Measurements from ENCODE around the gene KCNK17.

Gene KCNK17

GRCh38 chr6:39268721-39269120, 45.5 kb downstream of the KCNK17 start:
- no peaks in the 10 kb centered on the region for H3K9me3 Mint-ChIP-seq
- peaks cover 5% of the 10 kb centered on the region for H3K27me3 Mint-ChIP-seq
- H3K36me3 Mint-ChIP-seq (ENCODE audit: insufficient read depth), result no peaks in the 10 kb centered on the region
- ATAC-seq (replicated peaks; ENCODE audit: extremely low read depth, poor library complexity, severe bottlenecking), result no peak
- H3K4me3 Mint-ChIP-seq, result no peak overlapping the region
- DNase-seq (ENCODE audit: low spot score in 2 of 2), result no peak
- no peak overlapping the region for H3K27ac Mint-ChIP-seq (ENCODE audit: low read depth)
- no peaks in the 10 kb centered on the region for H3K4me1 Mint-ChIP-seq

GRCh38 chr6:39268171-39268570, 46.0 kb downstream of the KCNK17 start:
- Mint-ChIP-seq H3K27me3 (no peaks in the 10 kb centered on the region), H3K36me3 (ENCODE audit: insufficient read depth) (no peaks in the 10 kb centered on the region), H3K4me3 (no peak overlapping the region), H3K9me3 (no peaks in the 10 kb centered on the region), H3K27ac (ENCODE audit: low read depth) (no peak overlapping the region), H3K4me1 (no peaks in the 10 kb centered on the region)
- ATAC-seq (replicated peaks; ENCODE audit: extremely low read depth, poor library complexity, severe bottlenecking) (no peak), DNase-seq (ENCODE audit: low spot score in 2 of 2) (no peak)

GRCh38 chr6:39266782-39267355, 47.4 kb downstream of the KCNK17 start:
- Mint-ChIP-seq H3K27ac (ENCODE audit: low read depth) (no peak overlapping the region), H3K4me1 (no peaks in the 10 kb centered on the region), H3K27me3 (peaks cover 7% of the 10 kb centered on the region), H3K36me3 (ENCODE audit: insufficient read depth) (no peaks in the 10 kb centered on the region), H3K4me3 (no peak overlapping the region), H3K9me3 (no peaks in the 10 kb centered on the region)
- no peak for ATAC-seq (replicated peaks; ENCODE audit: extremely low read depth, poor library complexity, severe bottlenecking)
- no peak for DNase-seq (ENCODE audit: low spot score in 2 of 2)

GRCh38 chr6:39266375-39266774, 47.8 kb downstream of the KCNK17 start:
- H3K4me1 Mint-ChIP-seq, result no peaks in the 10 kb centered on the region

GRCh38 chr6:39263303-39264037, 50.7 kb downstream of the KCNK17 start:
- DNase-seq (ENCODE audit: low spot score in 2 of 2) (no peak), ATAC-seq (replicated peaks; ENCODE audit: extremely low read depth, poor library complexity, severe bottlenecking) (no peak)
- H3K27me3 Mint-ChIP-seq, result peaks cover 26% of the 10 kb centered on the region
- no peak overlapping the region for H3K27ac Mint-ChIP-seq (ENCODE audit: low read depth)
- H3K36me3 Mint-ChIP-seq (ENCODE audit: insufficient read depth), result no peaks in the 10 kb centered on the region
- no peak overlapping the region for H3K4me3 Mint-ChIP-seq
- H3K9me3 Mint-ChIP-seq, result no peaks in the 10 kb centered on the region
- no peaks in the 10 kb centered on the region for H3K4me1 Mint-ChIP-seq

More at GRCh38 chr6:39266375-39266774, 47.8 kb downstream of the KCNK17 start:
- DNase-seq (ENCODE audit: low spot score in 2 of 2) (no peak), ATAC-seq (replicated peaks; ENCODE audit: extremely low read depth, poor library complexity, severe bottlenecking) (no peak)
- Mint-ChIP-seq H3K4me3 (no peak overlapping the region), H3K36me3 (ENCODE audit: insufficient read depth) (no peaks in the 10 kb centered on the region), H3K27me3 (peaks cover 12% of the 10 kb centered on the region), H3K27ac (ENCODE audit: low read depth) (no peak overlapping the region), H3K9me3 (no peaks in the 10 kb centered on the region)

- H3K4me3 Mint-ChIP-seq, result no peak overlapping the region
- ATAC-seq (replicated peaks; ENCODE audit: extremely low read depth, poor library complexity, severe bottlenecking), result no peak
Measured at GRCh38 chr6:39261751-39262150, 52.5 kb downstream of the KCNK17 start.

GRCh38 chr6:39260953-39261352, 53.3 kb downstream of the KCNK17 start:
- Mint-ChIP-seq H3K27me3 (peaks cover 26% of the 10 kb centered on the region), H3K9me3 (no peaks in the 10 kb centered on the region), H3K36me3 (ENCODE audit: insufficient read depth) (no peaks in the 10 kb centered on the region), H3K27ac (ENCODE audit: low read depth) (no peak overlapping the region), H3K4me1 (no peaks in the 10 kb centered on the region), H3K4me3 (no peak overlapping the region)
- DNase-seq (ENCODE audit: low spot score in 2 of 2) (no peak), ATAC-seq (replicated peaks; ENCODE audit: extremely low read depth, poor library complexity, severe bottlenecking) (no peak)

More at GRCh38 chr6:39261751-39262150, 52.5 kb downstream of the KCNK17 start:
- H3K4me1 Mint-ChIP-seq, result no peaks in the 10 kb centered on the region
- H3K36me3 Mint-ChIP-seq (ENCODE audit: insufficient read depth), result no peaks in the 10 kb centered on the region
- no peak overlapping the region for H3K27ac Mint-ChIP-seq (ENCODE audit: low read depth)
- H3K27me3 Mint-ChIP-seq, result peaks cover 26% of the 10 kb centered on the region
- H3K9me3 Mint-ChIP-seq, result no peaks in the 10 kb centered on the region
- DNase-seq (ENCODE audit: low spot score in 2 of 2), result no peak

GRCh38 chr6:39260456-39260855, 53.8 kb downstream of the KCNK17 start:
- Mint-ChIP-seq H3K4me3 (no peak overlapping the region), H3K27me3 (peaks cover 26% of the 10 kb centered on the region), H3K9me3 (no peaks in the 10 kb centered on the region), H3K4me1 (no peaks in the 10 kb centered on the region), H3K36me3 (ENCODE audit: insufficient read depth) (no peaks in the 10 kb centered on the region), H3K27ac (ENCODE audit: low read depth) (no peak overlapping the region)
- ATAC-seq (replicated peaks; ENCODE audit: extremely low read depth, poor library complexity, severe bottlenecking) (no peak), DNase-seq (ENCODE audit: low spot score in 2 of 2) (no peak)

- DNase-seq (ENCODE audit: low spot score in 2 of 2) (no peak), ATAC-seq (replicated peaks; ENCODE audit: extremely low read depth, poor library complexity, severe bottlenecking) (no peak)
- H3K27me3 Mint-ChIP-seq, result peaks cover 28% of the 10 kb centered on the region
- H3K36me3 Mint-ChIP-seq (ENCODE audit: insufficient read depth), result no peaks in the 10 kb centered on the region
- H3K4me1 Mint-ChIP-seq, result no peaks in the 10 kb centered on the region
- no peaks in the 10 kb centered on the region for H3K9me3 Mint-ChIP-seq
- no peak overlapping the region for H3K4me3 Mint-ChIP-seq
- H3K27ac Mint-ChIP-seq (ENCODE audit: low read depth), result no peak overlapping the region
Measured at GRCh38 chr6:39256294-39256940, 57.8 kb downstream of the KCNK17 start.

GRCh38 chr6:39254999-39255535, 59.2 kb downstream of the KCNK17 start:
- H3K4me3 Mint-ChIP-seq, result no peak overlapping the region
- DNase-seq (ENCODE audit: low spot score in 2 of 2) (no peak), ATAC-seq (replicated peaks; ENCODE audit: extremely low read depth, poor library complexity, severe bottlenecking) (no peak)
- H3K27ac Mint-ChIP-seq (ENCODE audit: low read depth), result no peak overlapping the region
- H3K27me3 Mint-ChIP-seq, result peaks cover 15% of the 10 kb centered on the region
- no peaks in the 10 kb centered on the region for H3K9me3 Mint-ChIP-seq
- H3K36me3 Mint-ChIP-seq (ENCODE audit: insufficient read depth), result no peaks in the 10 kb centered on the region
- H3K4me1 Mint-ChIP-seq, result no peaks in the 10 kb centered on the region

- ATAC-seq (replicated peaks; ENCODE audit: extremely low read depth, poor library complexity, severe bottlenecking) (no peak), DNase-seq (ENCODE audit: low spot score in 2 of 2) (no peak)
- no peak overlapping the region for H3K4me3 Mint-ChIP-seq
- no peaks in the 10 kb centered on the region for H3K9me3 Mint-ChIP-seq
- no peaks in the 10 kb centered on the region for H3K36me3 Mint-ChIP-seq (ENCODE audit: insufficient read depth)
- no peak overlapping the region for H3K27ac Mint-ChIP-seq (ENCODE audit: low read depth)
- H3K27me3 Mint-ChIP-seq, result peaks cover 13% of the 10 kb centered on the region
- peaks cover 6% of the 10 kb centered on the region for H3K4me1 Mint-ChIP-seq
Measured at GRCh38 chr6:39251406-39251805, 62.8 kb downstream of the KCNK17 start.

- H3K27me3 Mint-ChIP-seq, result peaks cover 13% of the 10 kb centered on the region
- no peak overlapping the region for H3K27ac Mint-ChIP-seq (ENCODE audit: low read depth)
- no peaks in the 10 kb centered on the region for H3K9me3 Mint-ChIP-seq
- H3K36me3 Mint-ChIP-seq (ENCODE audit: insufficient read depth), result no peaks in the 10 kb centered on the region
- peaks cover 6% of the 10 kb centered on the region for H3K4me1 Mint-ChIP-seq
- ATAC-seq (replicated peaks; ENCODE audit: extremely low read depth, poor library complexity, severe bottlenecking) (no peak), DNase-seq (ENCODE audit: low spot score in 2 of 2) (no peak)
- no peak overlapping the region for H3K4me3 Mint-ChIP-seq
Measured at GRCh38 chr6:39250507-39250906, 63.7 kb downstream of the KCNK17 start.

GRCh38 chr6:39249278-39249677, 64.9 kb downstream of the KCNK17 start:
- Mint-ChIP-seq H3K27me3 (peaks cover 6% of the 10 kb centered on the region), H3K4me3 (no peak overlapping the region), H3K9me3 (no peaks in the 10 kb centered on the region), H3K4me1 (peaks cover 6% of the 10 kb centered on the region), H3K36me3 (ENCODE audit: insufficient read depth) (no peaks in the 10 kb centered on the region), H3K27ac (ENCODE audit: low read depth) (no peak overlapping the region)
- DNase-seq (ENCODE audit: low spot score in 2 of 2) (no peak), ATAC-seq (replicated peaks; ENCODE audit: extremely low read depth, poor library complexity, severe bottlenecking) (no peak)

All from central memory CD8-positive, alpha-beta T cell (primary cell).